WTC11 (cell line): Measurements from ENCODE around the gene ARFIP1. TPM values are rescaled to one million over a fixed set of nuclear protein-coding genes. Genes with fewer than 3 reads are reported as not detected.

Source experiments
- ATAC-seq: fragments of 200-7000 bp; cut with Tn5 transposase; 2 replicates; pipeline ENCODE4 v1.10.0; 2021; ENCODE audit warnings: mild to moderate bottlenecking, moderate library complexity
- CTCF ChIA-PET: fragments of 300-600 bp; sonication (Branson Sonifier 250); formaldehyde crosslinking; loops from one replicate; lab custom pipeline; 2021; ENCODE audit warnings: antibody characterized with exemption; lab: Charles Lee
- POLR2A ChIA-PET: fragments of 350-600 bp; sonication (Branson Sonifier 250); formaldehyde crosslinking; loops from one replicate; lab custom pipeline; 2021; ENCODE audit warnings: antibody characterized with exemption; lab: Charles Lee
- DNase-seq: peaks from one replicate; pipeline ENCODE4 v3.0.0; 2021; ENCODE audit warnings: low spot score
- H3K27ac Mint-ChIP-seq: 2 replicates; pipeline ENCODE4 v1.8.0; 2021; ENCODE audit warnings: mixed read lengths
- H3K27me3 Mint-ChIP-seq: 2 replicates; pipeline ENCODE4 v1.8.0; 2021; ENCODE audit warnings: low read depth, mild to moderate bottlenecking, moderate library complexity, mixed read lengths
- H3K36me3 Mint-ChIP-seq: 2 replicates; pipeline ENCODE4 v1.8.0; 2021; ENCODE audit warnings: mixed read lengths
- H3K4me1 Mint-ChIP-seq: 2 replicates; pipeline ENCODE4 v1.8.0; 2022; ENCODE audit warnings: mixed read lengths
- H3K4me3 Mint-ChIP-seq: 2 replicates; pipeline ENCODE4 v1.8.0; 2021; ENCODE audit warnings: mild to moderate bottlenecking, moderate library complexity, mixed read lengths
- H3K9me3 Mint-ChIP-seq: 2 replicates; pipeline ENCODE4 v1.8.0; 2021; ENCODE audit warnings: mixed read lengths
- EMX1 ChIP-seq: fragments of 250-450 bp; sonication (Bioruptor Pico); IDR thresholded peaks from 2 replicates; pipeline ENCODE4 v1.8.0; 2021; ENCODE audit warnings: mild to moderate bottlenecking
- NR1H2 ChIP-seq: sonication (generic); formaldehyde crosslinking; IDR thresholded peaks from 2 replicates; pipeline ENCODE4 v1.9.0; 2021; ENCODE audit warnings: mild to moderate bottlenecking, moderate library complexity, missing genetic modification reagents
- SMAD3 ChIP-seq: sonication (generic); formaldehyde crosslinking; IDR thresholded peaks from 2 replicates; pipeline ENCODE4 v1.8.0; 2022; ENCODE audit warnings: missing genetic modification reagents, mild to moderate bottlenecking, borderline replicate concordance
- TEAD4 ChIP-seq: sonication (generic); formaldehyde crosslinking; IDR thresholded peaks from 2 replicates; pipeline ENCODE4 v1.8.0; 2022; ENCODE audit warnings: mild to moderate bottlenecking, missing genetic modification reagents
- ZNF138 ChIP-seq: sonication (generic); formaldehyde crosslinking; conservative IDR thresholded peaks from 2 replicates; pipeline ENCODE4 v1.8.1; 2022; ENCODE audit warnings: mild to moderate bottlenecking, moderate library complexity, missing genetic modification reagents
- ZNF219 ChIP-seq: sonication (generic); formaldehyde crosslinking; IDR thresholded peaks from 2 replicates; pipeline ENCODE4 v1.8.0; 2023; ENCODE audit warnings: missing genetic modification reagents, mild to moderate bottlenecking, borderline replicate concordance
- ZNF232 ChIP-seq: sonication (generic); formaldehyde crosslinking; IDR thresholded peaks from 2 replicates; pipeline ENCODE4 v1.8.0; 2022; ENCODE audit warnings: mild to moderate bottlenecking, missing genetic modification reagents
- ZNF416 ChIP-seq: fragments of 250-450 bp; sonication (Bioruptor Pico); IDR thresholded peaks from 2 replicates; pipeline ENCODE4 v1.9.0; 2021; ENCODE audit warnings: mild to moderate bottlenecking, inconsistent platforms
- ZNF423 ChIP-seq: fragments of 250-450 bp; sonication (Bioruptor Pico); IDR thresholded peaks from 2 replicates; pipeline ENCODE4 v2.1.2; 2022; ENCODE audit warnings: mild to moderate bottlenecking, moderate library complexity
- total RNA-seq: library from RNA; stranded (reverse); gene quantifications from 3 replicates; pipeline ENCODE4 v1.2.3, GENCODE V29; 2021
- TF ChIP-seq, protein P1 (sequence below): sonication (generic); formaldehyde crosslinking; IDR thresholded peaks from 2 replicates; pipeline ENCODE4 v1.8.0; 2022; ENCODE audit warnings: mild to moderate bottlenecking, missing genetic modification reagents
- TF ChIP-seq, protein P2 (sequence below): sonication (generic); formaldehyde crosslinking; IDR thresholded peaks from 2 replicates; pipeline ENCODE4 v1.8.0; 2022; ENCODE audit warnings: mild to moderate bottlenecking, missing genetic modification reagents
- TF ChIP-seq, protein P3 (sequence below): sonication (generic); formaldehyde crosslinking; IDR thresholded peaks from 2 replicates; pipeline ENCODE4 v1.8.1; 2022; ENCODE audit warnings: low read depth, missing genetic modification reagents, borderline replicate concordance
- TF ChIP-seq, protein P4 (sequence below): sonication (generic); formaldehyde crosslinking; IDR thresholded peaks from 2 replicates; pipeline ENCODE4 v1.8.1; 2022; ENCODE audit warnings: mild to moderate bottlenecking, missing genetic modification reagents, moderate library complexity, borderline replicate concordance
- TF ChIP-seq, protein P5 (sequence below): sonication (generic); formaldehyde crosslinking; IDR thresholded peaks from 2 replicates; pipeline ENCODE4 v1.8.1; 2023; ENCODE audit warnings: mild to moderate bottlenecking, missing genetic modification reagents

ARFIP1 gene
- total RNA-seq, 1 experiment from 2014 or later, result 35.3 TPM

DNA sequence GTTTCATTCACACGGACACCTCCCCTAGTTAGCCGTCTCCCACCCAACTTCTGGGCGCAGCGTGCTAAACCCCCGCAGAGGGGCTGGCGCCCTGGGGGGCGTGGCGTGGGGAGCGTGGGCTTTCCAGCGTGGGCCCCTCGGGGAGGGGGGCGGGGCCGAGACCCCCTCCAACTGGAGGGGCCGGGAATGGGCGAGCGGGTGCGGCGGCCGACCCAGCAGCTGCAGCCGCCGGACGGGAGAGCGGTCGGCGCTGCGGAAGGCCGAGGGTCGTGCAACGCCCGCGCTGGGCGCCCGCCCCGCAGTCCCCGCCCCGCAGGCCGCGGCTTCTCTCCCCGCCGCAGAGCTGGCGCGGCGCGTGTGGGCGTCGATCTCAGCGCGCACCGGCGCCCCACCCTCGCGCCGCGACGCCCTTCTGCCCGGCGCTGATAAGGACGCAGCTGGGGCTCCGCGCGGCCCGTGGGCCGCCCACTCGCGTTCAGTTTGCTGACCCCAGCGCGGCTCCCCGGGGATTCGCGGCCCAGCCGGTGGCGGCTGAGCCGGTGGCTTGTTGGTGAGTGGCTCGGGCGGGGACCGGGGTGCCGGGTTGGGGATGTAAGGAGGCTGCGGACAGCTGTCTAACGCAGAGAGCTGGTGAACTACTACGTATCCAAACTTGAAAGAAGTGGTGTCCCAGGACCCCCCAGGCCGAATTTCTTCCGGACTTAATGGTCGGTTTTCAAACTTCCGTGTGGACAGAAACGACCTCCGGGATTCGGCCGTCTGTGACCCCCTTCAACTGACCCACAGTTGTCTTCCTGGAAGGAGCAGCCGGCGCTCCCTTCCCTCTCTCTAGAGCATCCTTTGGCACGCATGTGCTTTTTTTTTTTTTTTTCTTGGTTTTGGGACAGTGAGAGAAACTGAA lies 157.8 kb downstream of the ARFIP1 start:
- peaks cover 27% of the 10 kb centered on the region for H3K27me3 Mint-ChIP-seq
- no peaks in the 10 kb centered on the region for H3K9me3 Mint-ChIP-seq
- no peak for ATAC-seq
- TF ChIP-seq, protein P1, sequence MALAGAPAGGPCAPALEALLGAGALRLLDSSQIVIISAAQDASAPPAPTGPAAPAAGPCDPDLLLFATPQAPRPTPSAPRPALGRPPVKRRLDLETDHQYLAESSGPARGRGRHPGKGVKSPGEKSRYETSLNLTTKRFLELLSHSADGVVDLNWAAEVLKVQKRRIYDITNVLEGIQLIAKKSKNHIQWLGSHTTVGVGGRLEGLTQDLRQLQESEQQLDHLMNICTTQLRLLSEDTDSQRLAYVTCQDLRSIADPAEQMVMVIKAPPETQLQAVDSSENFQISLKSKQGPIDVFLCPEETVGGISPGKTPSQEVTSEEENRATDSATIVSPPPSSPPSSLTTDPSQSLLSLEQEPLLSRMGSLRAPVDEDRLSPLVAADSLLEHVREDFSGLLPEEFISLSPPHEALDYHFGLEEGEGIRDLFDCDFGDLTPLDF, result no peak
- TF ChIP-seq ZNF416 (CRISPR knock-in tag), result no peak
- TF ChIP-seq, protein P2, sequence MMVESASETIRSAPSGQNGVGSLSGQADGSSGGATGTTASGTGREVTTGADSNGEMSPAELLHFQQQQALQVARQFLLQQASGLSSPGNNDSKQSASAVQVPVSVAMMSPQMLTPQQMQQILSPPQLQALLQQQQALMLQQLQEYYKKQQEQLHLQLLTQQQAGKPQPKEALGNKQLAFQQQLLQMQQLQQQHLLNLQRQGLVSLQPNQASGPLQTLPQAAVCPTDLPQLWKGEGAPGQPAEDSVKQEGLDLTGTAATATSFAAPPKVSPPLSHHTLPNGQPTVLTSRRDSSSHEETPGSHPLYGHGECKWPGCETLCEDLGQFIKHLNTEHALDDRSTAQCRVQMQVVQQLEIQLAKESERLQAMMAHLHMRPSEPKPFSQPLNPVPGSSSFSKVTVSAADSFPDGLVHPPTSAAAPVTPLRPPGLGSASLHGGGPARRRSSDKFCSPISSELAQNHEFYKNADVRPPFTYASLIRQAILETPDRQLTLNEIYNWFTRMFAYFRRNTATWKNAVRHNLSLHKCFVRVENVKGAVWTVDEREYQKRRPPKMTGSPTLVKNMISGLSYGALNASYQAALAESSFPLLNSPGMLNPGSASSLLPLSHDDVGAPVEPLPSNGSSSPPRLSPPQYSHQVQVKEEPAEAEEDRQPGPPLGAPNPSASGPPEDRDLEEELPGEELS, result 0 out of 2 replicates have a peak, but pooled peaks have one; percentile 41
- TF ChIP-seq, protein P3, sequence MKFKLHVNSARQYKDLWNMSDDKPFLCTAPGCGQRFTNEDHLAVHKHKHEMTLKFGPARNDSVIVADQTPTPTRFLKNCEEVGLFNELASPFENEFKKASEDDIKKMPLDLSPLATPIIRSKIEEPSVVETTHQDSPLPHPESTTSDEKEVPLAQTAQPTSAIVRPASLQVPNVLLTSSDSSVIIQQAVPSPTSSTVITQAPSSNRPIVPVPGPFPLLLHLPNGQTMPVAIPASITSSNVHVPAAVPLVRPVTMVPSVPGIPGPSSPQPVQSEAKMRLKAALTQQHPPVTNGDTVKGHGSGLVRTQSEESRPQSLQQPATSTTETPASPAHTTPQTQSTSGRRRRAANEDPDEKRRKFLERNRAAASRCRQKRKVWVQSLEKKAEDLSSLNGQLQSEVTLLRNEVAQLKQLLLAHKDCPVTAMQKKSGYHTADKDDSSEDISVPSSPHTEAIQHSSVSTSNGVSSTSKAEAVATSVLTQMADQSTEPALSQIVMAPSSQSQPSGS (CRISPR knock-in tag), result no peak
- DNase-seq, result peak; percentile 37
- peaks cover 8% of the 10 kb centered on the region; the same call in 1 of the 2 replicates for H3K36me3 Mint-ChIP-seq
- ChIA-PET POLR2A (interaction anchor here (0.5 to 3.2 kb wide), 3 partner anchors 38 to 158 kb away, joined by 3 to 18 read pairs (median 11); partner anchors contain the start of genes ARFIP1 and TIGD4), CTCF (interaction anchor here (1.2 to 3.1 kb wide), 5 partner anchors 13 to 190 kb away, joined by 4 to 26 read pairs (median 8); no protein-coding TSS in a partner anchor)
- H3K4me1 Mint-ChIP-seq, result peaks cover 49% of the 10 kb centered on the region
- H3K27ac Mint-ChIP-seq, result no peak overlapping the region
- peak overlapping the region; percentile 84 for H3K4me3 Mint-ChIP-seq

DNA sequence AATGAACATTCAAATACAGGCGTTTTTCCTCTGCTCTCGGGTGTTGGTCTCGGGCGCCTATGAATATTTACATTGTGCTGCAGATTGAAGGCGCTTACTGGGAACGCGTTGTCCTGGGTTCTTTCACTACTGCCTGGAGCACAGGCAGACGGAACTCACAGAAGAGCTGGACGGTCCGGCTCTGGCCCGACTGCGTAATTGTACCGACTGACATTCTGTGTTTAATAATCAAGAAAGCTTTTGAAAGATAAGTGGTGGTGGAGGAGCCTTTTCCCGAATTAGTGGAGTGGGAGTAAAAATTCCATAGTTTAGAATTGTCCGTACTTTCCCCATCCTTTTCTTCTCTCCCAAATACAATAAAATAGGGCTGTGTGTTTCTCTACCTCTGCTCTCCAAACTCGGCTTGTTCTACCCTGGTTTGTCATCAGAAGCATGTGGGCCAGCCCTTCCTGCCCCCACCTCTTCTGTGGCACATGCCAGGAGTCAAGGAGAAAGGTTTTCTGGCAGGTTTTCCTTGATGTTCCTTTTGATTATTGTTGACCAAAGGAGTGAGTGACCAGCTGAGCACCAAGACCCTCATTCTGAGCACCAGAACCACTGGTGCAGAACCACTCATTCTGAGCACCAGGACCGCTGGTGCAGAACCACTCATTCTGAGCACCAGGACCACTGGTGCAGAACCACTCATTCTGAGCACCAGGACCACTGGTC lies 158.6 kb downstream of the ARFIP1 start:
- no peaks in the 10 kb centered on the region for H3K9me3 Mint-ChIP-seq
- H3K4me3 Mint-ChIP-seq, result peak overlapping the region; percentile 81
- TF ChIP-seq TEAD4 (CRISPR knock-in tag), result no peak
- TF ChIP-seq ZNF423 (CRISPR knock-in tag), result no peak
- TF ChIP-seq SMAD3, result no peak
- no peak for TF ChIP-seq ZNF219 (CRISPR knock-in tag)
- TF ChIP-seq, protein P4, sequence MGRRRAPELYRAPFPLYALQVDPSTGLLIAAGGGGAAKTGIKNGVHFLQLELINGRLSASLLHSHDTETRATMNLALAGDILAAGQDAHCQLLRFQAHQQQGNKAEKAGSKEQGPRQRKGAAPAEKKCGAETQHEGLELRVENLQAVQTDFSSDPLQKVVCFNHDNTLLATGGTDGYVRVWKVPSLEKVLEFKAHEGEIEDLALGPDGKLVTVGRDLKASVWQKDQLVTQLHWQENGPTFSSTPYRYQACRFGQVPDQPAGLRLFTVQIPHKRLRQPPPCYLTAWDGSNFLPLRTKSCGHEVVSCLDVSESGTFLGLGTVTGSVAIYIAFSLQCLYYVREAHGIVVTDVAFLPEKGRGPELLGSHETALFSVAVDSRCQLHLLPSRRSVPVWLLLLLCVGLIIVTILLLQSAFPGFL (CRISPR knock-in tag), result no peak
- no peak for TF ChIP-seq NR1H2 (CRISPR knock-in tag)
- no peak for TF ChIP-seq EMX1 (CRISPR knock-in tag)
- no peak for TF ChIP-seq ZNF232 (CRISPR knock-in tag)
- TF ChIP-seq, protein P5, sequence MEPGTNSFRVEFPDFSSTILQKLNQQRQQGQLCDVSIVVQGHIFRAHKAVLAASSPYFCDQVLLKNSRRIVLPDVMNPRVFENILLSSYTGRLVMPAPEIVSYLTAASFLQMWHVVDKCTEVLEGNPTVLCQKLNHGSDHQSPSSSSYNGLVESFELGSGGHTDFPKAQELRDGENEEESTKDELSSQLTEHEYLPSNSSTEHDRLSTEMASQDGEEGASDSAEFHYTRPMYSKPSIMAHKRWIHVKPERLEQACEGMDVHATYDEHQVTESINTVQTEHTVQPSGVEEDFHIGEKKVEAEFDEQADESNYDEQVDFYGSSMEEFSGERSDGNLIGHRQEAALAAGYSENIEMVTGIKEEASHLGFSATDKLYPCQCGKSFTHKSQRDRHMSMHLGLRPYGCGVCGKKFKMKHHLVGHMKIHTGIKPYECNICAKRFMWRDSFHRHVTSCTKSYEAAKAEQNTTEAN (CRISPR knock-in tag), result no peak
- TF ChIP-seq ZNF138 (CRISPR knock-in tag), result no peak
- peaks cover 15% of the 10 kb centered on the region for H3K36me3 Mint-ChIP-seq
- H3K27ac Mint-ChIP-seq, result no peak overlapping the region
- peaks cover 55% of the 10 kb centered on the region for H3K4me1 Mint-ChIP-seq
- H3K27me3 Mint-ChIP-seq, result peaks cover 25% of the 10 kb centered on the region
- DNase-seq (no peak), ATAC-seq (no peak)
- ChIA-PET POLR2A (interaction anchor here (0.5 to 3.2 kb wide), 3 partner anchors 39 to 518 kb away, joined by 3 to 18 read pairs (median 3); partner anchors contain the start of genes ARFIP1 and TIGD4), CTCF (interaction anchor here (1.2 to 3.1 kb wide), 4 partner anchors 12 to 189 kb away, joined by 4 to 26 read pairs (median 4); no protein-coding TSS in a partner anchor)
